ENCODE results near the gene ALDH1A3.

ALDH1A3 gene

GRCh38 chr15:100934166-100934565, 54.5 kb downstream of the ALDH1A3 start:
- H3K27me3 ChIP-seq (replicated peaks; ENCODE audit: control insufficient read depth, insufficient read depth, low read length, poor library complexity, severe bottlenecking): no peaks in the 10 kb centered on the region
- H3K9me3 ChIP-seq (ENCODE audit: control insufficient read depth, low read length): no peaks in the 10 kb centered on the region
- no peaks in the 10 kb centered on the region for H3K4me1 ChIP-seq (ENCODE audit: control insufficient read depth, insufficient read depth, low read length, poor library complexity, severe bottlenecking)
- no peaks in the 10 kb centered on the region for H3K36me3 ChIP-seq (ENCODE audit: control insufficient read depth, insufficient read depth, low read length)
- no peak overlapping the region for H3K27ac ChIP-seq (ENCODE audit: insufficient read depth, low read length, poor library complexity, severe bottlenecking)
- no peak for DNase-seq
- no peak overlapping the region for H3K4me3 ChIP-seq (ENCODE audit: insufficient read depth, low read depth, low read length, poor library complexity, severe bottlenecking)

- Histone ChIP-seq H3K9me3 (ENCODE audit: control insufficient read depth, low read length) (no peaks in the 10 kb centered on the region), H3K27ac (ENCODE audit: insufficient read depth, low read length, poor library complexity, severe bottlenecking) (no peak overlapping the region), H3K27me3 (replicated peaks; ENCODE audit: control insufficient read depth, insufficient read depth, low read length, poor library complexity, severe bottlenecking) (no peaks in the 10 kb centered on the region), H3K36me3 (ENCODE audit: control insufficient read depth, insufficient read depth, low read length) (no peaks in the 10 kb centered on the region), H3K4me3 (ENCODE audit: insufficient read depth, low read depth, low read length, poor library complexity, severe bottlenecking) (no peak overlapping the region), H3K4me1 (ENCODE audit: control insufficient read depth, insufficient read depth, low read length, poor library complexity, severe bottlenecking) (no peaks in the 10 kb centered on the region)
- no peak for DNase-seq
Observed at GRCh38 chr15:100934726-100935125, 55.1 kb downstream of the ALDH1A3 start.

- H3K4me3 ChIP-seq (ENCODE audit: insufficient read depth, low read depth, low read length, poor library complexity, severe bottlenecking): no peak overlapping the region
- H3K27ac ChIP-seq (ENCODE audit: insufficient read depth, low read length, poor library complexity, severe bottlenecking): no peak overlapping the region
- no peaks in the 10 kb centered on the region for H3K27me3 ChIP-seq (replicated peaks; ENCODE audit: control insufficient read depth, insufficient read depth, low read length, poor library complexity, severe bottlenecking)
- no peaks in the 10 kb centered on the region for H3K36me3 ChIP-seq (ENCODE audit: control insufficient read depth, insufficient read depth, low read length)
- H3K4me1 ChIP-seq (ENCODE audit: control insufficient read depth, insufficient read depth, low read length, poor library complexity, severe bottlenecking): no peaks in the 10 kb centered on the region
- H3K9me3 ChIP-seq (ENCODE audit: control insufficient read depth, low read length): no peaks in the 10 kb centered on the region
- no peak for DNase-seq
Observed at GRCh38 chr15:100937171-100937570, 57.5 kb downstream of the ALDH1A3 start.

GRCh38 chr15:100939791-100940190, 60.2 kb downstream of the ALDH1A3 start:
- Histone ChIP-seq H3K36me3 (ENCODE audit: control insufficient read depth, insufficient read depth, low read length) (no peaks in the 10 kb centered on the region), H3K4me1 (ENCODE audit: control insufficient read depth, insufficient read depth, low read length, poor library complexity, severe bottlenecking) (no peaks in the 10 kb centered on the region), H3K27me3 (replicated peaks; ENCODE audit: control insufficient read depth, insufficient read depth, low read length, poor library complexity, severe bottlenecking) (no peaks in the 10 kb centered on the region), H3K4me3 (ENCODE audit: insufficient read depth, low read depth, low read length, poor library complexity, severe bottlenecking) (no peak overlapping the region), H3K9me3 (ENCODE audit: control insufficient read depth, low read length) (no peaks in the 10 kb centered on the region), H3K27ac (ENCODE audit: insufficient read depth, low read length, poor library complexity, severe bottlenecking) (no peak overlapping the region)
- no peak for DNase-seq

- no peak for DNase-seq
- Histone ChIP-seq H3K36me3 (ENCODE audit: control insufficient read depth, insufficient read depth, low read length) (no peaks in the 10 kb centered on the region), H3K27me3 (replicated peaks; ENCODE audit: control insufficient read depth, insufficient read depth, low read length, poor library complexity, severe bottlenecking) (no peaks in the 10 kb centered on the region), H3K4me3 (ENCODE audit: insufficient read depth, low read depth, low read length, poor library complexity, severe bottlenecking) (no peak overlapping the region), H3K4me1 (ENCODE audit: control insufficient read depth, insufficient read depth, low read length, poor library complexity, severe bottlenecking) (no peaks in the 10 kb centered on the region), H3K27ac (ENCODE audit: insufficient read depth, low read length, poor library complexity, severe bottlenecking) (no peak overlapping the region), H3K9me3 (ENCODE audit: control insufficient read depth, low read length) (no peaks in the 10 kb centered on the region)
Observed at GRCh38 chr15:100940767-100941379, 61.2 kb downstream of the ALDH1A3 start.

- no peak for DNase-seq
- Histone ChIP-seq H3K36me3 (ENCODE audit: control insufficient read depth, insufficient read depth, low read length) (no peaks in the 10 kb centered on the region), H3K4me1 (ENCODE audit: control insufficient read depth, insufficient read depth, low read length, poor library complexity, severe bottlenecking) (no peaks in the 10 kb centered on the region), H3K27ac (ENCODE audit: insufficient read depth, low read length, poor library complexity, severe bottlenecking) (no peak overlapping the region), H3K9me3 (ENCODE audit: control insufficient read depth, low read length) (no peaks in the 10 kb centered on the region), H3K27me3 (replicated peaks; ENCODE audit: control insufficient read depth, insufficient read depth, low read length, poor library complexity, severe bottlenecking) (no peaks in the 10 kb centered on the region), H3K4me3 (ENCODE audit: insufficient read depth, low read depth, low read length, poor library complexity, severe bottlenecking) (no peak overlapping the region)
Observed at GRCh38 chr15:100941536-100941935, 61.9 kb downstream of the ALDH1A3 start.

- no peaks in the 10 kb centered on the region for H3K9me3 ChIP-seq (ENCODE audit: control insufficient read depth, low read length)
- no peaks in the 10 kb centered on the region for H3K36me3 ChIP-seq (ENCODE audit: control insufficient read depth, insufficient read depth, low read length)
- no peak for DNase-seq
- no peak overlapping the region for H3K27ac ChIP-seq (ENCODE audit: insufficient read depth, low read length, poor library complexity, severe bottlenecking)
- no peak overlapping the region for H3K4me3 ChIP-seq (ENCODE audit: insufficient read depth, low read depth, low read length, poor library complexity, severe bottlenecking)
- no peaks in the 10 kb centered on the region for H3K4me1 ChIP-seq (ENCODE audit: control insufficient read depth, insufficient read depth, low read length, poor library complexity, severe bottlenecking)
- H3K27me3 ChIP-seq (replicated peaks; ENCODE audit: control insufficient read depth, insufficient read depth, low read length, poor library complexity, severe bottlenecking): no peaks in the 10 kb centered on the region
Observed at GRCh38 chr15:100942656-100943425, 63.2 kb downstream of the ALDH1A3 start.

- H3K4me1 ChIP-seq (ENCODE audit: control insufficient read depth, insufficient read depth, low read length, poor library complexity, severe bottlenecking): no peaks in the 10 kb centered on the region
Observed at GRCh38 chr15:100944244-100944895, 64.7 kb downstream of the ALDH1A3 start.

GRCh38 chr15:100944986-100945385, 65.4 kb downstream of the ALDH1A3 start:
- Histone ChIP-seq H3K27ac (ENCODE audit: insufficient read depth, low read length, poor library complexity, severe bottlenecking) (no peak overlapping the region), H3K27me3 (replicated peaks; ENCODE audit: control insufficient read depth, insufficient read depth, low read length, poor library complexity, severe bottlenecking) (no peaks in the 10 kb centered on the region), H3K4me1 (ENCODE audit: control insufficient read depth, insufficient read depth, low read length, poor library complexity, severe bottlenecking) (no peaks in the 10 kb centered on the region), H3K36me3 (ENCODE audit: control insufficient read depth, insufficient read depth, low read length) (no peaks in the 10 kb centered on the region), H3K9me3 (ENCODE audit: control insufficient read depth, low read length) (no peaks in the 10 kb centered on the region), H3K4me3 (ENCODE audit: insufficient read depth, low read depth, low read length, poor library complexity, severe bottlenecking) (no peak overlapping the region)
- no peak for DNase-seq

More at GRCh38 chr15:100944244-100944895, 64.7 kb downstream of the ALDH1A3 start:
- no peak for DNase-seq
- Histone ChIP-seq H3K36me3 (ENCODE audit: control insufficient read depth, insufficient read depth, low read length) (no peaks in the 10 kb centered on the region), H3K27ac (ENCODE audit: insufficient read depth, low read length, poor library complexity, severe bottlenecking) (no peak overlapping the region), H3K4me3 (ENCODE audit: insufficient read depth, low read depth, low read length, poor library complexity, severe bottlenecking) (no peak overlapping the region), H3K9me3 (ENCODE audit: control insufficient read depth, low read length) (no peaks in the 10 kb centered on the region), H3K27me3 (replicated peaks; ENCODE audit: control insufficient read depth, insufficient read depth, low read length, poor library complexity, severe bottlenecking) (no peaks in the 10 kb centered on the region)
